K562 (cell line): Measurements from ENCODE around the gene HSPA4L. TPM values are rescaled to one million over a fixed set of nuclear protein-coding genes. Genes with fewer than 3 reads are reported as not detected.
A peak's percentile ranks its signal among the peaks of the same experiment; 100 is the strongest.

Source experiments
- ATAC-seq: fragments of 200-7000 bp; cut with Tn5 transposase; 3 replicates; pipeline ENCODE4 v1.9.1; 2020; ENCODE audit warnings: moderate library complexity
- BruUV-seq: library from RNA; stranded (reverse); fragments of 400-500 nt; replicated peaks from 2 replicates; lab custom pipeline; 2021; lab: Mats Ljungman, UMichigan
- CTCF ChIA-PET: fragments of 300-600 bp; formaldehyde crosslinking; extraction: SDS; loops from one replicate; lab custom pipeline; 2021; ENCODE audit warnings: low intra/inter-chr PET ratio; lab: Yijun Ruan, JAX
- POLR2A ChIA-PET: fragments of 300-600, 350-650 bp; sonication (Branson Sonifier 250); formaldehyde crosslinking; extraction: SDS; loops from one replicate; lab custom pipeline; 2021; ENCODE audit warnings: antibody characterized with exemption, inconsistent platforms; lab: Yijun Ruan, JAX
- DNase-seq, 4 experiments: peaks; one replicate each; pipeline versions ENCODE4 v3.0.0 to v3.0.0-alpha.2; 2011 to 2018; ENCODE audit warnings: low spot score in 3 of 4, mixed read lengths in 3 of 4; ENCODE audit errors: extremely low read depth in 1 of 4
- FAIRE-seq: peaks from 2 replicates; lab custom pipeline; 2011; peaks lifted over from hg19 to GRCh38; lab: Jason Lieb, UNC
- H2AFZ ChIP-seq: 2 replicates; pipeline ENCODE4 v1.6.0; 2011; ENCODE audit warnings: low read depth, low read length, control low read depth, inconsistent platforms
- H3K27ac ChIP-seq: fragments of 200-600 bp; 3 replicates; pipeline ENCODE4 v1.8.0; 2011; ENCODE audit warnings: low read depth, mild to moderate bottlenecking, control low read depth, inconsistent platforms, low read length, moderate library complexity, mixed read lengths; ENCODE audit errors: extremely low read depth
- H3K27me3 ChIP-seq, 2 experiments: fragments of 300-600 bp in 1 of 2; 2 replicates in 1 of 2; 3 replicates in 1 of 2; pipeline versions ENCODE4 v1.6.0 to v1.8.0; 2011; ENCODE audit warnings: inconsistent platforms in 2 of 2, low read length in 2 of 2, mild to moderate bottlenecking in 1 of 2, mixed read lengths in 1 of 2, moderate library complexity in 1 of 2; ENCODE audit not compliant: control insufficient read depth in 2 of 2, insufficient read depth in 2 of 2
- H3K36me3 ChIP-seq: fragments of 300-600 bp; 3 replicates; pipeline ENCODE4 v1.8.0; 2011; ENCODE audit warnings: mild to moderate bottlenecking, low read length, inconsistent platforms; ENCODE audit not compliant: control insufficient read depth, insufficient read depth
- H3K4me1 ChIP-seq, 2 experiments: fragments of 200-600 bp in 1 of 2; replicated peaks in 1 of 2; 2 replicates in 1 of 2; 3 replicates in 1 of 2; pipeline versions ENCODE4 v1.5.1 to v1.8.0; 2011; ENCODE audit warnings: inconsistent platforms in 2 of 2, low read length in 2 of 2, mild to moderate bottlenecking in 1 of 2, mixed read lengths in 1 of 2, moderate library complexity in 1 of 2; ENCODE audit not compliant: control insufficient read depth in 2 of 2, insufficient read depth in 2 of 2
- H3K4me2 ChIP-seq: 2 replicates; pipeline ENCODE4 v1.6.1; 2011; ENCODE audit warnings: low read length, control low read depth, inconsistent platforms, mixed read lengths; ENCODE audit not compliant: insufficient read depth
- H3K4me3 ChIP-seq: fragments of 200-600 bp; sonication (generic), shearing (Covaris generic); 2 replicates; pipeline ENCODE4 v1.5.1; 2016; ENCODE audit warnings: control low read depth, inconsistent platforms
- H3K79me2 ChIP-seq: fragments of 200-600 bp; 3 replicates; pipeline ENCODE4 v1.8.0; 2011; ENCODE audit warnings: low read length, inconsistent platforms; ENCODE audit not compliant: control insufficient read depth, insufficient read depth
- H3K9ac ChIP-seq, 2 experiments: 2 replicates each; pipeline versions ENCODE4 v1.6.0 to v1.6.1; 2011; ENCODE audit warnings: low read depth in 2 of 2, low read length in 2 of 2, control low read depth in 1 of 2, inconsistent platforms in 1 of 2, mild to moderate bottlenecking in 1 of 2, mixed read lengths in 1 of 2; ENCODE audit not compliant: insufficient read depth in 1 of 2
- H3K9me1 ChIP-seq: one replicate; pipeline ENCODE4 v1.6.0; 2011; ENCODE audit warnings: inconsistent platforms, mild to moderate bottlenecking, low read length, moderate library complexity; ENCODE audit not compliant: control insufficient read depth, insufficient read depth
- H3K9me3 ChIP-seq: replicated peaks from 2 replicates; pipeline ENCODE4 v1.5.1; 2011; ENCODE audit warnings: low read depth, low read length, inconsistent platforms; ENCODE audit not compliant: control insufficient read depth, insufficient read depth
- H4K20me1 ChIP-seq: replicated peaks from 2 replicates; pipeline ENCODE4 v1.6.1; 2011; ENCODE audit warnings: low read length, inconsistent platforms, mixed read lengths; ENCODE audit not compliant: control insufficient read depth, insufficient read depth
- CBX3 ChIP-seq, 2 experiments: IDR thresholded peaks; 1 replicate in 1 of 2; 2 replicates in 1 of 2; pipeline ENCODE4 v1.6.1; 2012; ENCODE audit warnings: inconsistent platforms in 2 of 2, low read length in 2 of 2, borderline replicate concordance in 1 of 2, control low read depth in 1 of 2
- CBX5 ChIP-seq: IDR thresholded peaks from 2 replicates; pipeline ENCODE4 v1.6.1; 2014; ENCODE audit warnings: low read depth, borderline replicate concordance
- E2F1 ChIP-seq: sonication (generic); formaldehyde crosslinking; IDR thresholded peaks from 2 replicates; pipeline ENCODE4 v1.8.1; 2023; ENCODE audit warnings: mild to moderate bottlenecking, missing genetic modification reagents, moderate library complexity
- FIP1L1 ChIP-seq: fragments of 200-400 bp; formaldehyde crosslinking; IDR thresholded peaks from 2 replicates; pipeline ENCODE4 v1.6.1; 2018; ENCODE audit warnings: mild to moderate bottlenecking, low read depth, low read length; ENCODE audit not compliant: poor library complexity, severe bottlenecking
- JUND ChIP-seq, 2 experiments: IDR thresholded peaks; 2 replicates in 1 of 2; 3 replicates in 1 of 2; pipeline ENCODE4 v1.6.1; 2011; ENCODE audit warnings: borderline replicate concordance in 2 of 2, low read depth in 2 of 2, low read length in 2 of 2, improper control_type of control experiment in 1 of 2, missing biosample characterization in 1 of 2, missing genetic modification characterization in 1 of 2, missing genetic modification reagents in 1 of 2
- MLLT1 ChIP-seq, 2 experiments: fragments of 450-650 bp; IDR thresholded peaks; 2 replicates each; pipeline ENCODE4 v1.6.1; 2016
- MTA1 ChIP-seq: fragments of 450-650 bp; IDR thresholded peaks from 2 replicates; pipeline ENCODE4 v1.6.1; 2017; ENCODE audit warnings: borderline replicate concordance
- POLR2H ChIP-seq: IDR thresholded peaks from 2 replicates; pipeline ENCODE4 v1.6.1; 2016; ENCODE audit warnings: missing genetic modification characterization, low read depth, mild to moderate bottlenecking, control low read depth, missing compliant biosample characterization, moderate library complexity
- SAFB ChIP-seq: fragments of 200-400 bp; formaldehyde crosslinking; IDR thresholded peaks from 2 replicates; pipeline ENCODE4 v1.6.1; 2017; ENCODE audit warnings: low read depth, low read length, borderline replicate concordance
- SNRNP70 ChIP-seq: fragments of 200-400 bp; formaldehyde crosslinking; optimal IDR thresholded peaks from 2 replicates; pipeline ENCODE3; 2017; ENCODE audit warnings: low read depth, low read length
- ZBED1 ChIP-seq: IDR thresholded peaks from 2 replicates; pipeline ENCODE4 v1.6.1; 2014
- ZC3H8 ChIP-seq: fragments of 450-650 bp; IDR thresholded peaks from 2 replicates; pipeline ENCODE4 v1.6.1; 2017
- ZNF217 ChIP-seq: sonication (generic); formaldehyde crosslinking; IDR thresholded peaks from 2 replicates; pipeline ENCODE4 v1.8.0; 2022; ENCODE audit warnings: mild to moderate bottlenecking, missing genetic modification reagents
- ZNF280B ChIP-seq: fragments of 250-450 bp; sonication (Bioruptor Pico); IDR thresholded peaks from 2 replicates; pipeline ENCODE4 v1.5.1; 2021; ENCODE audit warnings: mild to moderate bottlenecking
- ZNF324 ChIP-seq: fragments of 250-450 bp; sonication (Bioruptor Pico); IDR thresholded peaks from 2 replicates; pipeline ENCODE4 v1.4.0; 2020; ENCODE audit warnings: mild to moderate bottlenecking
- ZNF398 ChIP-seq: fragments of 250-450 bp; sonication (Bioruptor Pico); IDR thresholded peaks from 2 replicates; pipeline ENCODE4 v1.8.0; 2021; ENCODE audit warnings: moderate library complexity, mild to moderate bottlenecking, inconsistent platforms
- WGBS: fragments of 100-300 bp; shearing (Covaris generic); methylation state at CpG from one replicate; pipeline ENCODE4 v1.1.6; 2016; ENCODE audit warnings: low coverage, mixed read lengths; ENCODE audit not compliant: insufficient coverage; ENCODE audit errors: missing lambda C conversion rate; 5-methylcytosine and 5-hydroxymethylcytosine counted together
- in situ Hi-C: fragments of 300-500 bp; cut with MboI; formaldehyde crosslinking; loops from 4 replicates; pipeline ENCODE4 v1.15.0; 2018; ENCODE audit warnings: inconsistent platforms, mixed read lengths
- intact Hi-C: fragments of 100-400 bp; cut with micrococcal nuclease; formaldehyde crosslinking; loops from 2 replicates; pipeline ENCODE4 v1.14.2; 2022
- polyA plus RNA-seq, 8 experiments: library from polyadenylated mRNA; depleted of rRNA in 4 of 8; stranded (reverse) in 5 of 8; unstranded in 3 of 8; fragments of >200 nt; fragmentation: Nextera tagmentation in 2 of 8; fragmentation: Illumina TruSeq in 1 of 8; extraction: Ambion mirVana in 2 of 8; extraction: Trizol in 1 of 8; gene quantifications; 2 replicates each; pipeline versions ENCODE4 v1.2.1 to v1.2.3, GENCODE V29; 2011 to 2014; ENCODE audit warnings: inconsistent platforms in 1 of 8, missing spikeins in 1 of 8
- total RNA-seq, 7 experiments: library from RNA; depleted of rRNA in 6 of 7; stranded (reverse); fragments of >200 nt in 6 of 7; fragmentation: Illumina TruSeq in 2 of 7; extraction: Trizol in 2 of 7; gene quantifications; 2 replicates each; pipeline versions ENCODE4 v1.2.1 to v1.2.3, GENCODE V29; 2011 to 2021; ENCODE audit warnings: low replicate concordance in 1 of 7

Gene HSPA4L
- total and polyA plus RNA-seq, 9 of the 15 experiments (the other 6 are each of a cell fraction or from before 2014, with no cell fraction given) = 12.3 to 37.0 (median 21.7) TPM

GRCh38 chr4:127849505-127850234 lies 67.5 kb downstream of the HSPA4L start:
- ATAC-seq (no peak), DNase-seq (no peak), FAIRE-seq (no peak)
- Histone ChIP-seq H3K79me2 (no peaks in the 10 kb centered on the region), H3K27me3 (no peaks in the 10 kb centered on the region), H3K9me3 (peaks cover 11% of the 10 kb centered on the region), H4K20me1 (no peaks in the 10 kb centered on the region), H2AFZ (no peak overlapping the region), H3K4me2 (no peak overlapping the region), H3K27ac (no peak overlapping the region), H3K4me3 (no peak overlapping the region), H3K9ac (no peak overlapping the region), H3K36me3 (no peaks in the 10 kb centered on the region; the same call in 2 of the 3 replicates), H3K4me1 (peaks cover 2 to 14% of the 10 kb centered on the region in 2 experiments; a peak in 3 of 5 replicates), H3K9me1 (no peaks in the 10 kb centered on the region)
- CTCF ChIA-PET = no interaction called here
- in situ Hi-C loops (no loop called here), intact Hi-C loops (no loop called here)
- BruUV-seq = no TSS peak
- 60% methylated on average over 1 of the region's 1 CpG for WGBS
- POLR2A ChIA-PET = no interaction called here
- TF ChIP-seq FIP1L1 = no peak
- TF ChIP-seq ZBED1 = no peak
- no peak for TF ChIP-seq MLLT1 (IDR thresholded peaks at IDR 0.05)
- no peak for TF ChIP-seq ZNF217 (CRISPR knock-in tag)
- TF ChIP-seq CBX3 (IDR thresholded peaks at IDR 0.05; ENCODE audit: borderline replicate concordance in 1 of 2, low read length in 2 of 2) = peak in 1 of 2 experiments; percentile 80; a peak in 2 of 3 replicates
- no peak for TF ChIP-seq SNRNP70
- TF ChIP-seq E2F1 (CRISPR knock-in tag) = no peak
- no peak for TF ChIP-seq POLR2H (tag)
- TF ChIP-seq ZNF324 (CRISPR knock-in tag) = peak; percentile 97
- TF ChIP-seq ZC3H8 = no peak
- TF ChIP-seq CBX5 = peak; percentile 60; the same call in 1 of the 2 replicates
- TF ChIP-seq JUND (IDR thresholded peaks at IDR 0.05; ENCODE audit: borderline replicate concordance, low read depth, low read length) = no peak
- no peak for TF ChIP-seq JUND (tag; IDR thresholded peaks at IDR 0.05; ENCODE audit: borderline replicate concordance, low read depth, low read length)
- TF ChIP-seq MTA1 = no peak
- no peak for TF ChIP-seq ZNF280B (CRISPR knock-in tag)
- TF ChIP-seq SAFB = no peak
- no peak for TF ChIP-seq ZNF398
